Astrocyte (in vitro differentiated cells and primary cell): Measurements from ENCODE around the gene MOB3B. TPM values are rescaled to one million over a fixed set of nuclear protein-coding genes. Genes with fewer than 3 reads are reported as not detected.

Experiments used
- DNase-seq: peaks from one replicate; pipeline ENCODE4 v3.0.0-alpha.2; 2010; ENCODE audit warnings: low read depth
- FAIRE-seq: peaks from 2 replicates; lab custom pipeline; 2011; peaks lifted over from hg19 to GRCh38; lab: Jason Lieb, UNC
- H2AFZ ChIP-seq: 2 replicates; pipeline ENCODE4 v1.6.0; 2012; ENCODE audit warnings: low read depth, low read length, inconsistent platforms
- H3K27ac ChIP-seq: 2 replicates; pipeline ENCODE4 v1.5.1; 2011; ENCODE audit warnings: low read depth, low read length, inconsistent platforms
- H3K27me3 ChIP-seq: 2 replicates; pipeline ENCODE4 v1.6.0; 2011; ENCODE audit warnings: low read length, inconsistent platforms; ENCODE audit not compliant: insufficient read depth
- H3K36me3 ChIP-seq: 2 replicates; pipeline ENCODE4 v1.5.1; 2011; ENCODE audit warnings: low read length, inconsistent platforms; ENCODE audit not compliant: insufficient read depth
- H3K4me1 ChIP-seq: 2 replicates; pipeline ENCODE4 v1.5.1; 2011; ENCODE audit warnings: low read length, inconsistent platforms; ENCODE audit not compliant: insufficient read depth
- H3K4me2 ChIP-seq: 2 replicates; pipeline ENCODE4 v1.6.0; 2012; ENCODE audit warnings: low read length, inconsistent platforms
- H3K4me3 ChIP-seq: 2 replicates; pipeline ENCODE4 v1.5.1; 2011; ENCODE audit warnings: low read depth, mild to moderate bottlenecking, low read length, inconsistent platforms; ENCODE audit not compliant: insufficient read depth
- H3K79me2 ChIP-seq: 2 replicates; pipeline ENCODE4 v1.6.0; 2012; ENCODE audit warnings: mild to moderate bottlenecking, low read length, inconsistent platforms; ENCODE audit not compliant: insufficient read depth
- H3K9ac ChIP-seq: 2 replicates; pipeline ENCODE4 v1.6.0; 2012; ENCODE audit warnings: mild to moderate bottlenecking, low read length, inconsistent platforms
- H3K9me3 ChIP-seq: 2 replicates; pipeline ENCODE4 v1.5.1; 2012; ENCODE audit warnings: low read depth, mild to moderate bottlenecking, low read length, inconsistent platforms; ENCODE audit not compliant: insufficient read depth
- H4K20me1 ChIP-seq: 2 replicates; pipeline ENCODE4 v1.6.0; 2012; ENCODE audit warnings: low read length, inconsistent platforms; ENCODE audit not compliant: insufficient read depth
- H3K27ac Mint-ChIP-seq: one replicate; pipeline ENCODE4 v1.8.0; 2021; ENCODE audit warnings: mild to moderate bottlenecking, mixed read lengths; ENCODE audit not compliant: unreplicated experiment
- H3K27me3 Mint-ChIP-seq: one replicate; pipeline ENCODE4 v1.8.0; 2021; ENCODE audit warnings: low read depth, mixed read lengths; ENCODE audit not compliant: unreplicated experiment
- H3K36me3 Mint-ChIP-seq: one replicate; pipeline ENCODE4 v1.8.0; 2021; ENCODE audit warnings: low read depth, mixed read lengths; ENCODE audit not compliant: unreplicated experiment
- H3K4me1 Mint-ChIP-seq: one replicate; pipeline ENCODE4 v1.8.0; 2021; ENCODE audit warnings: low read depth, mixed read lengths; ENCODE audit not compliant: unreplicated experiment
- H3K4me3 Mint-ChIP-seq: one replicate; pipeline ENCODE4 v1.8.0; 2021; ENCODE audit warnings: mild to moderate bottlenecking, moderate library complexity, mixed read lengths; ENCODE audit not compliant: unreplicated experiment
- H3K9me3 Mint-ChIP-seq: one replicate; pipeline ENCODE4 v1.8.0; 2021; ENCODE audit warnings: mild to moderate bottlenecking, mixed read lengths; ENCODE audit not compliant: unreplicated experiment
- CTCF ChIP-seq: IDR thresholded peaks from 2 replicates; pipeline ENCODE4 v1.5.1; 2011; ENCODE audit warnings: low read depth, mild to moderate bottlenecking, inconsistent platforms, low read length, moderate library complexity; ENCODE audit not compliant: insufficient read depth
- EZH2 ChIP-seq: IDR thresholded peaks from 2 replicates; pipeline ENCODE4 v1.6.1; 2012; ENCODE audit warnings: mild to moderate bottlenecking, low read length, inconsistent platforms; ENCODE audit not compliant: insufficient read depth
- total RNA-seq: library from RNA; stranded (reverse); gene quantifications from 2 replicates; pipeline ENCODE4 v1.2.1, GENCODE V29; 2021

The MOB3B gene
- total RNA-seq, 1 donor from 2014 or later: 3.9 TPM

GRCh38 chr9:27352457-27353165 is 177.0 kb downstream of the MOB3B start:
- no peak overlapping the region for H3K27ac ChIP-seq
- no peaks in the 10 kb centered on the region for H4K20me1 ChIP-seq
- H3K4me1 ChIP-seq: no peaks in the 10 kb centered on the region
- no peak for DNase-seq
- Mint-ChIP-seq H3K27me3 (no peaks in the 10 kb centered on the region), H3K4me3 (no peak overlapping the region), H3K27ac (no peak overlapping the region), H3K9me3 (no peaks in the 10 kb centered on the region), H3K36me3 (peaks cover 2% of the 10 kb centered on the region), H3K4me1 (peaks cover 11% of the 10 kb centered on the region)
- H3K9me3 ChIP-seq: no peaks in the 10 kb centered on the region
- no peak overlapping the region for H3K4me2 ChIP-seq
- H3K9ac ChIP-seq: no peak overlapping the region
- H3K36me3 ChIP-seq: no peaks in the 10 kb centered on the region
- no peak overlapping the region for H3K4me3 ChIP-seq
- FAIRE-seq: no peak
- no peaks in the 10 kb centered on the region for H3K79me2 ChIP-seq
- no peaks in the 10 kb centered on the region for H3K27me3 ChIP-seq
- TF ChIP-seq CTCF: no peak
- TF ChIP-seq EZH2: no peak
- H2AFZ ChIP-seq: no peak overlapping the region

GRCh38 chr9:27351438-27351837 is 178.2 kb downstream of the MOB3B start:
- H3K27me3 ChIP-seq: no peaks in the 10 kb centered on the region
- FAIRE-seq: no peak

More at GRCh38 chr9:27351438-27351837, 178.2 kb downstream of the MOB3B start:
- Mint-ChIP-seq H3K4me3 (no peak overlapping the region), H3K4me1 (peaks cover 11% of the 10 kb centered on the region), H3K9me3 (no peaks in the 10 kb centered on the region), H3K36me3 (peaks cover 2% of the 10 kb centered on the region), H3K27ac (no peak overlapping the region), H3K27me3 (no peaks in the 10 kb centered on the region)
- Histone ChIP-seq H2AFZ (no peak overlapping the region), H3K36me3 (no peaks in the 10 kb centered on the region), H3K9ac (no peak overlapping the region), H3K79me2 (no peaks in the 10 kb centered on the region), H3K9me3 (no peaks in the 10 kb centered on the region), H3K27ac (no peak overlapping the region), H3K4me3 (no peak overlapping the region), H3K4me1 (no peaks in the 10 kb centered on the region), H4K20me1 (no peaks in the 10 kb centered on the region), H3K4me2 (no peak overlapping the region)
- no peak for TF ChIP-seq CTCF
- TF ChIP-seq EZH2: no peak
- no peak for DNase-seq
